Breast epithelium (tissue), 4 donors: Measurements from ENCODE around the gene MBLAC1. TPM values are rescaled to one million over a fixed set of nuclear protein-coding genes. Genes with fewer than 3 reads are reported as not detected.

Experiments
- DNase-seq, 2 donors: peaks; one replicate each; pipeline ENCODE4 v3.0.0-alpha.2; 2019; ENCODE audit warnings: low spot score in 2 of 2
- H3K27ac ChIP-seq, 2 donors: fragments of 200-600 bp; sonication (generic) in 1 of 2; one replicate each; pipeline ENCODE4 v1.5.1; 2016 to 2019; ENCODE audit warnings: mild to moderate bottlenecking in 1 of 2
- H3K27me3 ChIP-seq, 2 donors: fragments of 200-600 bp; sonication (generic) in 1 of 2; one replicate each; pipeline versions ENCODE4 v1.5.1 to v1.6.0; 2017 to 2019; ENCODE audit warnings: control low read depth in 1 of 2, mild to moderate bottlenecking in 1 of 2
- H3K36me3 ChIP-seq: fragments of 200-600 bp; one replicate; pipeline ENCODE4 v1.5.1; 2019
- H3K4me1 ChIP-seq, 2 donors: fragments of 200-600 bp; sonication (generic); one replicate each; pipeline ENCODE4 v1.5.1; 2016 to 2019; ENCODE audit warnings: control low read depth in 1 of 2
- H3K4me3 ChIP-seq, 3 donors: fragments of 200-600 bp; sonication (generic); 1 replicate in 2 of 3; 2 replicates in 1 of 3; pipeline ENCODE4 v1.5.1; 2016 to 2019; ENCODE audit warnings: mild to moderate bottlenecking in 3 of 3, moderate library complexity in 2 of 3
- H3K9me3 ChIP-seq, 2 donors: fragments of 200-600 bp; sonication (generic) in 1 of 2; one replicate each; pipeline ENCODE4 v1.5.1; 2016 to 2019; ENCODE audit warnings: control low read depth in 1 of 2
- CTCF ChIP-seq, 3 donors: fragments of 450-650 bp; IDR thresholded peaks; one replicate each; pipeline ENCODE4 v1.5.1; 2016 to 2017; ENCODE audit warnings: antibody characterized with exemption in 3 of 3, mild to moderate bottlenecking in 3 of 3, moderate library complexity in 3 of 3
- POLR2A ChIP-seq: fragments of 450-650 bp; IDR thresholded peaks from one replicate; pipeline ENCODE4 v1.6.1; 2016; ENCODE audit warnings: antibody characterized with exemption, mild to moderate bottlenecking, moderate library complexity
- POLR2AphosphoS5 ChIP-seq, 3 donors: sonication (generic); formaldehyde crosslinking; IDR thresholded peaks; one replicate each; pipeline ENCODE4 v1.6.1; 2017; ENCODE audit warnings: antibody characterized with exemption in 3 of 3
- intact Hi-C: fragments of 100-400 bp; cut with DNase I; formaldehyde crosslinking; loops from one replicate; pipeline ENCODE4 v1.15.1; 2023; ENCODE audit warnings: low total_unique reads
- total RNA-seq, 3 donors: library from RNA; depleted of rRNA; stranded (reverse); fragments of >200 nt; gene quantifications; one replicate each; pipeline ENCODE4 v1.1.0, GENCODE V29; 2016

Gene MBLAC1
- total RNA-seq, 3 donors from 2014 or later: 2.7 to 6.9 (median 4.5) TPM

DNA sequence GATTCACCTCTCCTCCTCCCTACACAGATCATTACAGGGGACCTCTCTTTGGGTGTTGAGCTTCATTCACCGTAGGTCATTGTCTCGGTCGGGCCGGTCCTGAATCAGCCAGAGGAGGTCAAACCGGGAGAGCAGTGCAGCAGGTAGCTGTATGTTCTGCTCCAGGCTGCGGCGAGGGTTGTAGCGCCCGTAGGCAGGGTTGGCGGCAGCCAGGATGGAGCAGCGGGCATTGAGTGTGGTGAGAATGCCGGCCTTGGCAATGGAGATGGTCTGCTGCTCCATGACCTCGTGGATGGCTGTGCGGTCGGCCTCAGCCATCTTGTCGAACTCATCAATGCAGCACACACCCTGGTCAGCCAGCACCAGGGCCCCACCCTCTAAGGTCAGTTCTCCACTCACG is 31.1 kb upstream of the MBLAC1 start:
- intact Hi-C loops: no loop called here
- Histone ChIP-seq H3K9me3 (no peaks in the 10 kb centered on the region), H3K36me3 (peaks cover 9% of the 10 kb centered on the region), H3K4me3 (no peak overlapping the region), H3K27me3 (no peaks in the 10 kb centered on the region), H3K4me1 (peaks cover 0 to 12% of the 10 kb centered on the region in 2 donors), H3K27ac (no peak overlapping the region)
- TF ChIP-seq POLR2AphosphoS5 (IDR thresholded peaks at IDR 0.05) (no peak), CTCF (IDR thresholded peaks at IDR 0.05) (no peak), POLR2A (no peak)
- DNase-seq: no peak

DNA sequence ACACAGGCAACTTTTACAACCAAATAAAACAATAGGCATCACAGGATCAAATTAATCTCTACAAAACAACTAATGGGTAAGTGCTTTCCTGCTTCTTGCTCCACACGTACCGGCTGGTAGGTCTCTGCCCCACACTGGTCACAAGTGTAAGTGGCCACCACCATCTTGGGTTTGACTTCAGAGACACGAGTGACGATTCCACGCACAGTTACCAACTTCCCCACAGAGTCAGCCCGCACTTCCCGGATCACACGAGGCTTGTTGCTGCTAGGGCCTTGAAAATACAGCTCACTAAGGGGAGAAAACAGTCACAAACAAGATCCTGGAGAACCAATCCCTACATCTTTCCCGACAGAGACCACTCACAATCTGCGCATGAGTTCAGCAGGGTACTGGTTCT is 27.9 kb upstream of the MBLAC1 start:
- no peak for DNase-seq
- no peaks in the 10 kb centered on the region for H3K9me3 ChIP-seq
- peaks cover 0 to 18% of the 10 kb centered on the region in 2 donors for H3K4me1 ChIP-seq
- H3K4me3 ChIP-seq: peak overlapping the region in 1 of 3 donors; percentile 16
- no peaks in the 10 kb centered on the region for H3K27me3 ChIP-seq
- intact Hi-C loops: no loop called here
- TF ChIP-seq CTCF (IDR thresholded peaks at IDR 0.05): no peak
- TF ChIP-seq POLR2A: no peak
- TF ChIP-seq POLR2AphosphoS5 (IDR thresholded peaks at IDR 0.05): no peak
- no peaks in the 10 kb centered on the region for H3K36me3 ChIP-seq
- H3K27ac ChIP-seq: peak overlapping the region in 1 of 2 donors; percentile 95

DNA sequence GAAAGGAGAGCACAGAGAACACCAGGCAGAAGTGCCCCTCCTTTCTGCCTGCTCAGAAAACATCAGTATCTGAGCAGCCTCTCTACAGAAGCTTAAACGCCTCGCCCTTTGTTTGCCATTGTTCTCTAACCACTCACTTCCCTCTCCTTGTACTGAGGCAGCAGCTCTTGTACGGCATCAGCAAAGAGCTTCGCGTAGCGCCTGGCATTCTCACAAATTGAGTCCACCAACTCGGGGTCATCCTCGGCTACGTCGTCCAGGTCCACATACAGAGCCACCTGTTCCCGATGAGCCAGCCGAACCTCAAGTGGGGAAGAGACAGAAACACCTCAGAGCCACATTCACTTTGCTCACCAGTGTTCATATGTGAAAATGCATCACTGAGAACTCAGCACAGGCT is 27.3 kb upstream of the MBLAC1 start:
- no peak for TF ChIP-seq POLR2A
- TF ChIP-seq POLR2AphosphoS5 (IDR thresholded peaks at IDR 0.05): no peak
- TF ChIP-seq CTCF (IDR thresholded peaks at IDR 0.05): no peak

DNA sequence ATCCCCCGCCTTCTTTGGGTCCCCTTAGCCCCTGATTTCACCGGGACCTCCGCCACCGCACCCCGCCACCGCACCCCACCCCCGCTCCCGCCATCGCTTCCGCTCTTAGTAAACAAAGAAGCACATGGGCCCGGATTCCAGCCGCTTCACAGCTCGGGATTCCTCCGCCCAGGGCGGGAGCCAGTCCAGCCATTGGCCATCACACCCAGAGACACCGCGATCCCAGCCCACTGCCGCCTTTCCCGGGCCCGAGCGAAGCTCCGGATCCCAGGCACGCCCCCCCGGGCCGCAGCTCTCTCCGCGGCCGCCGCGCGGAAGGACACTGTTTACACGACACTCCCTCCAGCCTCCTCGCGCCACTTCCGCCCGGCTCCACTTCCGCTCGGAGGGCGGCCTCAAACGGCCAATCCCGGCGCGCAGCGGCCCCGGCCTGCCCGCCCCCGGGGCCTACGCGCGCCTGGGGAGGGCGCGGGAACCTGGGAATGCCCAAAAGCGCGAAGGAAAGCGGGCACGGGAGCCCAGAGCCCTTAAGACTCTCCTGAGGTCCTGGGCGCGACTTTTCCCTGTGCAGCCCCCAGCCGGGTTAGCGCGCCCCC is 26.2 kb upstream of the MBLAC1 start:
- intact Hi-C loops: no loop called here
- Histone ChIP-seq H3K27ac (peak overlapping the region; percentile 95 to 96), H3K36me3 (no peaks in the 10 kb centered on the region)

More for the DNA sequence above, 27.3 kb upstream of the MBLAC1 start:
- Histone ChIP-seq H3K4me1 (peaks cover 0 to 18% of the 10 kb centered on the region in 2 donors), H3K4me3 (peak overlapping the region; percentile 80 to 88 (median 86)), H3K27me3 (no peaks in the 10 kb centered on the region), H3K27ac (peak overlapping the region; percentile 95 to 96), H3K36me3 (no peaks in the 10 kb centered on the region), H3K9me3 (no peaks in the 10 kb centered on the region)
- intact Hi-C loops: no loop called here
- DNase-seq: no peak

More for the DNA sequence above, 26.2 kb upstream of the MBLAC1 start:
- Histone ChIP-seq H3K4me3 (peak overlapping the region; percentile 80 to 88 (median 86)), H3K9me3 (no peaks in the 10 kb centered on the region), H3K4me1 (peaks cover 0 to 18% of the 10 kb centered on the region in 2 donors), H3K27me3 (no peaks in the 10 kb centered on the region)
- TF ChIP-seq POLR2A (no peak), CTCF (IDR thresholded peaks at IDR 0.05) (no peak), POLR2AphosphoS5 (IDR thresholded peaks at IDR 0.05) (peak; percentile 90 to 96 (median 93))
- peak; percentile 90 to 94 for DNase-seq
